NCI-H82 (cell line): Measurements from ENCODE around the gene TUBB6.

ENCODE experiments used
- DNase-seq: peaks from one replicate; lab custom pipeline; 2025; lab: John Stamatoyannopoulos, UW

TUBB6 gene

DNA sequence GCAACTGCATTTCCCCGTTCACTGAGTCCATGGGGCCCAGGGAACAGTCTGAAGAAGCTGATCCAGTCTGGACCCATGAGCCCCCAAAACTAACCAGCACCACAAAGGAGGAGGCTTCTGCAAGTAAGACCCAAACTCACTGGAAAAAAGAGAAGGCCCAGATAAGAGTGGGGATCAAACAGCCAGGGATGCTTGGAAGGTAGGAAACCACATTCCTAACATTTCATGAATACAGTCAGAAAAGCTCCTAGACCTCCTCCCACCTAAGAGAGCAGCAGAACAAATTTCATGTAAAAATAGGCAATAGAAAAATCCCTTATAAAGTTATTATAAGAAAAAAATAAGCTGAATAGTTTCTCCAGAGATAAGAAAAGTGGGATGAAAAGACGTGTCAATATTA is 30.3 kb downstream of the TUBB6 start:
- no peak for DNase-seq

GRCh38 chr18:12340945-12341660 is 33.1 kb downstream of the TUBB6 start:
- no peak for DNase-seq

GRCh38 chr18:12342661-12343060 is 34.6 kb downstream of the TUBB6 start:
- no peak for DNase-seq

- no peak for DNase-seq
Observed at GRCh38 chr18:12345491-12346239, 37.6 kb downstream of the TUBB6 start.

GRCh38 chr18:12346240-12346565 is 38.2 kb downstream of the TUBB6 start:
- DNase-seq, result no peak

- no peak for DNase-seq
Observed at GRCh38 chr18:12347895-12348294, 39.9 kb downstream of the TUBB6 start.

GRCh38 chr18:12352188-12352587 is 44.1 kb downstream of the TUBB6 start:
- DNase-seq, result no peak

DNA sequence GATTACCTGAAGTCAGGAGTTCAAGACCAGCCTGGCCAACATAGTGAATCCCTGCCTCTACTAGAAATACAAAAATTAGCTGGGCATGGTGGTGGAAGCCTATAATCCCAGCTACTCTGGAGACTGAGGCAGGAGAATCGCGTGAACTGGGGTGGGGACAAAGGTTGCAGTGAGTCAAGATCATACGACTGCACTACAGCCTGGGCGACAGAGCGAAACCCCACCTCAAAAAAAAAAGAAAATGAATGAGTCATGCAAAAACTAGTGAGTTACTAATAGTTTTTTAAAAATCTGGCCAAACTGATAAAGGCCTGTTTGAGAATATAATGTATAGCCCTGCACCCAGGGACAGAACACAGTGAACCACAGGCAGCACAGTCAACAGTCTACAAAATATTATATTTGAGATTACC is 51.5 kb downstream of the TUBB6 start:
- DNase-seq, result no peak

- DNase-seq, result no peak
Observed at GRCh38 chr18:12361770-12362378, 53.8 kb downstream of the TUBB6 start.

DNA sequence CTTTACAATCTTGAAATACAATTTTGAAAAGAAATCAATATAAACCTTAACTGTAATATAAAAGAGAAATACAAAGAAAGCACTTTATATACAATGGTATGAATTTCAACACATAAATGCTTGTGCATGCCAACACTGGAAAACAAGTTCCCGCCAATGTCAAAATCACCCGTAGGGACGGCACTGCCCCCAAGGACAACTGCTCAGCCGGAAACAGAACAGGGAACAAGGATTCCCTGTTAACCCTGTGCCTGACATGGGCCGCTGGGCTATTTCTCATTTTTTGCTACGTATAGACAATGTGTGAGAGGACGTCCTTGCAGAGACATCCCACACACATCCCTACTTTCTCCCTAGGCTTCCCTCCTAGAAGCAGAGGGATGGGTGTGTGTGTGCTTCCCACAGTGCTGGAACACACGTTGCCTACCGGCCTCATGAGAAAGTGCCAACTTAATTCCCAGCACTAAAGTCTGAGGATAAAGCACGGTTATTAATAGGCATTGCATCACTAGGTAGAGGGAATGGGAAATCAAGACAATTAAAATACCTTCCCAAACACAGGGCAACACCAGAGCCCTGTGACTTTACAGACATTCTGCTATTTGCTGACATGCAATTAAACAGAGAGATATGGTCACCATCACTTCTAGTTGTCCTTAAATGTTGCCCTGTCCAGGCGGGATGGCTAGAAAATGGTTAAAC is 54.6 kb downstream of the TUBB6 start:
- DNase-seq, result no peak

DNA sequence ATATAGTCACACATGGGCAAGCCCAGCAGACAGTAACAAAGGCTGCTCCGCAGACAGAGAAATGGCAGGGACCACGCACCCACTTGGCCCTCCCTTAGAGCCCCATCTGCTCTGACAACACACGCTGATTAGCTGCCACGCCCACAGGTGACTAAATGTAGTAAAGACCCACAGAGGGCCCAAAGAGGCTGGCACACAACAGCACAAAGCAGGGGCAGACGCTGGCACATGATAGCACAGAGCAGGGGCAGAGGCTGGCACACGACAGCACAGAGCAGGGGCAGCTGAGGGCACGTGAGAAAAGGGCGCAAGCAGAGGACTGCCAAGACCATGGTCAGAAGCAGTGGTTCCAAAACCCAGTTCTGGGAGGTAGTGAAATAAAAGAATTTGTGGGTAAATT is 58.3 kb downstream of the TUBB6 start:
- DNase-seq, result no peak

GRCh38 chr18:12366784-12367183 is 58.7 kb downstream of the TUBB6 start:
- DNase-seq, result no peak

DNA sequence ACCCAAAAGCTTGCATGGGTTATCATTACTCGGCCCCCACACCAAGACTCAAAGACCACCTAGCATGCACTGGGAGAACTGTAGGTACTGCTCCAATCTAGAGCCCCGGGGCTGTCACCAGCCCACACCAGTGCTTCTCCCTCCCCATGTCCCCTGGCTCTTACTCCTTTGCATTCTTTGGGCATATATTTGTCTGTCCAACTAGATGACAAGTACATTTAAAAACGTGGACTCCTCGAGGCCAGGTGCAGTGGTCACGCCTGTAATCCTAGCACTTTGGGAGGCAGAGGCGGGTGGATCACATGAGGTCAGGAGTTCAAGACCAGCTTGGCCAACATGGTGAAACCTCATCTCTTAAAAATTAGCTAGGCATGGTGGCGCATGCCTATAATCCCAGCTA is 61.2 kb downstream of the TUBB6 start:
- DNase-seq, result no peak

DNA sequence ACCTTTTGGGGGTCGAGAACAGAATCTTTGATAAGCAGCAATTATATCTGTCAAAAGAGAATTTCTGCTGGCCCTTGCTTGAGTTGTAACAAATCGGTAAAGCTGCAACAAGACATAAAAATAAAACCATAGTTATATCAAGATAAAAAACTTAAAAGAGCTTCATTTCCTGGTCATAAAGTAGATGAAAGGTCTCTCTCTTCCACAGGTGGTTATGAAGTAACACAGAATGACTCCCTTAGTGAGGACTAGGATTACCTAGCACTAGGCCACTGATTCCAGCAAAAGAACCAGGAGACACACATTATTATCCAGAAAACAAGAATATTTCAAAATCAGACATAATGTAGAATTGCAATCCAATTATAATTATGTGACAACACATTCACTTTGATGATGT is 63.5 kb downstream of the TUBB6 start:
- DNase-seq, result no peak

- no peak for DNase-seq
Observed at GRCh38 chr18:12372406-12372805, 64.4 kb downstream of the TUBB6 start.

DNA sequence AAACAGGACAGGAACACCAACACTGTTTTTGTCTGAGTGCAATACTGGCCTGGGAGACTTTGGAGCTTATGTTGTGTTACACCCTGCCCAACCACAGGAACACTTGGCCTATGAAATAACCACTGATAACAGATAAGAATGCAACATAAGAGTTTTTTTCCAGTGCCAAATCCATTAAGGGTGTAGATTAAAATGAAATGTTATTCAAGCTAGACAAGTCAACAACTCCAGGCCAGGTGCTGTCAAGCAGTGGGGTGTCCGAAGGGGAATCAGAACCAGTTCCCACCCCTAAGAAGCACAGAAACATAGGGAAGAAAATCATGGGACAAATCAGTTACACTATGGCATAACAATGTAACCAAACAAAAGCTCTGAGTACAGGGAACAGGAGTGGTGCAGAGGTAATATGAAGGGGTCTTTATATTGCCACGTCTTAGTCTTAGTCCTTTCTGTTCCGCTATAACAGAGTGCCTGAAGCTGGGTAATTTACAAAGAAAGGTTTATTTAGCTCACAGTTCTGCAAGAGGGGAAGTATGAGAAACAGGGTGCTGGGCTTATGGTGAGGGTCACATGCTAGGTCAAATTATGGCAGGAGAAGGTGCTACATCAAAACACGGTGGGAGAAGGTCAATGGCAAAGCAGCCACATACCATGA is 65.2 kb downstream of the TUBB6 start:
- DNase-seq, result no peak

DNA sequence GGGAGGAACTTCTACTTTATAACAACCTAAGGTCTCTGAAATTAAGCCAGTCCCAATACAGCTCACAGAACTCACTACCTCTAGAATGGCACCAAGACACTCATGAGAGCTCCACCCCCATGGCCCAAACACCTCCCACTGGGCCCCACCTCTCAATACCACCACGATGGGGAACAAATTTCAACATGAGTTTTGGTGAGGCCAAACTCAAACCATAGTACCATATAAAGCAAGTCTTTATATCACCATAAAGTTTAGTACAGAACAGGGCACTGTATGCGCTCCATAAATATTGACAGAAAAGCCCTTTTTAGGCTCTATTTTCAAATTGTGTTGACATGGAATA is 65.7 kb downstream of the TUBB6 start:
- no peak for DNase-seq

GRCh38 chr18:12374401-12374800 is 66.4 kb downstream of the TUBB6 start:
- DNase-seq, result no peak
